GM13977 (cell line): ENCODE measurements around the gene SLC27A2.

Experiments
- DNase-seq: peaks from one replicate; pipeline ENCODE4 v3.0.0; 2012; ENCODE audit warnings: low spot score
- CTCF ChIP-seq: IDR thresholded peaks from 2 replicates; pipeline ENCODE4 v1.5.1; 2012; ENCODE audit warnings: mild to moderate bottlenecking, control low read depth; ENCODE audit not compliant: insufficient read depth; ENCODE audit errors: extremely low read depth, missing control alignments
- in situ Hi-C: fragments of 300-500 bp; cut with MboI; formaldehyde crosslinking; loops from one replicate; pipeline ENCODE4 v1.12.0; 2022; ENCODE audit warnings: low sequenced_read_pairs, low pct_unique_long_range_greater_than_20kb, mixed read lengths, inconsistent platforms; ENCODE audit not compliant: unreplicated experiment

SLC27A2 gene

GRCh38 chr15:50140098-50140497, 41.9 kb upstream of the SLC27A2 start:
- no peak for DNase-seq
- in situ Hi-C loops: loop anchor here (25.0 kb wide), 2 partner anchors 903 to 1278 kb away; no protein-coding TSS in a partner anchor
- TF ChIP-seq CTCF: no peak

GRCh38 chr15:50140983-50141382, 41.0 kb upstream of the SLC27A2 start:
- no peak for TF ChIP-seq CTCF
- in situ Hi-C loops: loop anchor here (25.0 kb wide), 2 partner anchors 904 to 1279 kb away; no protein-coding TSS in a partner anchor
- no peak for DNase-seq

- in situ Hi-C loops: loop anchor here (25.0 kb wide), 2 partner anchors 905 to 1280 kb away; no protein-coding TSS in a partner anchor
- no peak for TF ChIP-seq CTCF
- no peak for DNase-seq
Measured at GRCh38 chr15:50141856-50142255, 40.1 kb upstream of the SLC27A2 start.

- in situ Hi-C loops: loop anchor here (25.0 kb wide), 2 partner anchors 906 to 1281 kb away; no protein-coding TSS in a partner anchor
- no peak for DNase-seq
- no peak for TF ChIP-seq CTCF
Measured at GRCh38 chr15:50143255-50143860, 38.6 kb upstream of the SLC27A2 start.

GRCh38 chr15:50144341-50145120, 37.5 kb upstream of the SLC27A2 start:
- in situ Hi-C loops: loop anchor here (25.0 kb wide), 2 partner anchors 907 to 1282 kb away; no protein-coding TSS in a partner anchor
- DNase-seq: no peak
- no peak for TF ChIP-seq CTCF

- in situ Hi-C loops: loop anchor here (25.0 kb wide), 2 partner anchors 908 to 1283 kb away; no protein-coding TSS in a partner anchor
- DNase-seq: no peak
- peak; percentile 33 for TF ChIP-seq CTCF
Measured at GRCh38 chr15:50145451-50145872, 36.5 kb upstream of the SLC27A2 start.
